ENCODE results near the gene DIP2C.
"Not testable (repeated sequence)": the region's sequence is repeated elsewhere in the genome, so short reads cannot be mapped to it uniquely, and the experiment has no call there.

The DIP2C gene

DNA sequence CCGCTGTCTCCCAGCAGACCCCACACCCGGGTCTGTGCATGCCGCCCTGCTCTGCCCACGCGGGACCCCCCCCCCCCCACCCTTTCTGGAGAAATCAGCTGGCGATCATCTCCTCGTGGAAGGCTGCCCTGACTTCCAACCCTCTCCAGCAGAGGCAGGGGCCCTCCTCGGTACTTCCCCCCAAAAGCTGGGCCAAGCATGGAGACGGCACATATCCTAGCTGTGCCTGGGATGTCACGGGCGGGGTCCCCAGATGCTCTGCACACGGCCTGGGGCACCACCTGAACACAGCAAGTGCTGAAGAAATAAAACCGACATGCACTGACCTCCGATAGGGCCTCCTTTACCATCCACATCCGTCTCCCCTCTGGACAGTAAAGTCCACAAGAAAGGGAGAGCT, 96.0 kb downstream of the DIP2C start:
- DNase-seq, result no peak

- DNase-seq, result no peak
Observed at GRCh38 chr10:593016-593415, 96.5 kb downstream of the DIP2C start.

- no peak for DNase-seq
Observed at GRCh38 chr10:591646-592045, 97.8 kb downstream of the DIP2C start.

DNA sequence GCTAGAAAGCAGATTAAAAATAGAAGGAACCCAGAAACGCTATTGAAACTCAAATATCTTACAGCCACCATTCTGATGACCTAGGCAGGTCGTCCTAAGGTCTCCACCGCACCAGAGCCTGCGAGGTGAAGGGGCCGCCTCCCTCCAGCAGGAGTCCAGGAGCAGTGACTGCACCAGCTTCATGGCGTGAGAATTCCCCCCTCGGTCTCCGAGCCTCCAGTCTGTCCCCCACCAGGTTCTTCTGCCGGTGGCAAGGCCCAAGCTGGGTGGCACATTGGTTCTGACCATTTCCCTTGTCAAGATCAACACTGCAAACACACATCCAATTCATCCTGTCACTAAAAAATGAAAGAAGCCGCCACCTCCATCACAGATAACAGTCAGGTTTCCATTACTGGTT, 98.7 kb downstream of the DIP2C start:
- no peak for DNase-seq

GRCh38 chr10:589961-590680, 99.3 kb downstream of the DIP2C start:
- no peak for DNase-seq

GRCh38 chr10:588246-589165, 101.0 kb downstream of the DIP2C start:
- DNase-seq, result no peak

GRCh38 chr10:586716-587115, 102.8 kb downstream of the DIP2C start:
- DNase-seq, result no peak

DNA sequence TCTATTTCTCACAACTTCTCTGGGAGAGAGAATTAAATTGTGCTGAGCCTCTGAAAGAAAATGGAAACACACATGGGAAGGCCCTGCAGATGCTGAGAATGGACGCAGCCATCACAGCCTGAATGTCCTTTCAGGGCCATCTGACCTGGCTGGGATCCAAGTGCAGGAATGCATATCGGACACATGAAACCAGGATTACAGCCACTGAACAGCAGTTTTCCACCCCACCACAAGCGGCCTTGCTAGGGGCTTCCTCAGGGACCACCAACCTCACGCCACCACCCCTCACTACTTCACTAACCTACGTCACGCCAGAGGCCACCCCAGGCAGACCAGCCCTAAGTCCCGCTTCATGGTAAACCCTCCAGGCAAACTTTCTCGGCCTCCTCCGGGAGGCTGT, 103.3 kb downstream of the DIP2C start:
- no peak for DNase-seq

DNA sequence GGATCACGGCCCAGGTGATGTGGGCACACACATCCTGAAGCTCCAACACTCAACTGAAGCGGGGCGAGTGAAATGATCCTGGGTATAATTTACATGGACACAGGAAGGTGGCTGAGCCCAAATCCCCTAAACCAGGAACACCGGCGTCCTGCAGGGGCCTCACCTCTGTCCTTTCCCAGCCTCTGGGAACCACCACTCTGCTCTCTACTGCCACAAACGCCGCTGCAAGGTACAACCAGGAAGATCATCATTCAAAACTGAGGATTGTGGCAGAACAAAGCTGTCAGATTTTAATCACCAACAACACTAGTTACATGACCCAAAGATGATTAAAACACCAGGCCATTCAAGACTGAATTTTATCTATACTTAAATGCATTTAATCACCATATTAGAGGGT, 104.0 kb downstream of the DIP2C start:
- DNase-seq, result no peak

GRCh38 chr10:584497-585290, 104.8 kb downstream of the DIP2C start:
- not testable (repeated sequence) for DNase-seq

DNA sequence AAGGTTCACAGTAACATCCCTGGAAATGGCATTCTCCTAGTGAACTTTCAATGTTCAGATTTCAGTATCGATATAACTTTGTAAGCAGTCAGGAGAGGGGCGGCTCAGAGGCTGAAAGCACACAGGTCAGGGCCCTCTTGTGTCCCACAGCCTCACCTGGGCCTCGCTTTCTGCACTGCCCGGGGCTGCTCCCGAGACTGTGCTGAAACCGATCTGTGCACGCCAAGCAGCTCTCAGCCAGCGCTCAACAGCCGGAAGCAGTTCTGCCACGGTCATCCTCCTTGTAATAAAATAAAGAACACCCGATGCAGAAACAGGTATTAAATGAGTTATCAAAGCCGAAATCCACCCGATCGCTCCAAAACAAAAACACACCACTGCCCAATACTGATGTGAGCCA, 106.0 kb downstream of the DIP2C start:
- no peak for DNase-seq

- DNase-seq, result no peak
Observed at GRCh38 chr10:581776-582330, 107.6 kb downstream of the DIP2C start.

DNA sequence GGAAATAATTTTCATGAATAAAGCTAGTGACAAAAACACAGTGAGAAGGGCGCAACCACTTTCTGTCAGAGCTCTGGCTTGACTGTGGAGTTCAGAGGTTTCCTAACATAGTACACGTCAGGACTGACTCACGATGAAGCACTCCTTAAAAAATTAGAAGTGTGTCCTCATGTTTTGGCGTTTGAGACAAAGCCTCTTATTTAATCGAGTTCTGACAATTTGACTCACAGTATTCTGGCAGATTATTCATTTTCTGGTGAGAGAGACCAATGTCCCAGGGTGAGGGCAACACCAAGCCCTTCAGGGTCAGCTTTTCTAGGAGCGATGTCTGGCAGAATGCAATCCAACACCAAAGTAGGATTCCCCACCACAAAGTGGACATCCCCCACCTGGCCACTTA, 108.7 kb downstream of the DIP2C start:
- no peak for DNase-seq

GRCh38 chr10:576130-576465, 113.4 kb downstream of the DIP2C start:
- no peak for DNase-seq

- DNase-seq, result no peak
Observed at GRCh38 chr10:575402-576129, 113.9 kb downstream of the DIP2C start.

GRCh38 chr10:572696-573095, 116.8 kb downstream of the DIP2C start:
- no peak for DNase-seq

- DNase-seq, result no peak
Observed at GRCh38 chr10:571688-572451, 117.6 kb downstream of the DIP2C start.

DNA sequence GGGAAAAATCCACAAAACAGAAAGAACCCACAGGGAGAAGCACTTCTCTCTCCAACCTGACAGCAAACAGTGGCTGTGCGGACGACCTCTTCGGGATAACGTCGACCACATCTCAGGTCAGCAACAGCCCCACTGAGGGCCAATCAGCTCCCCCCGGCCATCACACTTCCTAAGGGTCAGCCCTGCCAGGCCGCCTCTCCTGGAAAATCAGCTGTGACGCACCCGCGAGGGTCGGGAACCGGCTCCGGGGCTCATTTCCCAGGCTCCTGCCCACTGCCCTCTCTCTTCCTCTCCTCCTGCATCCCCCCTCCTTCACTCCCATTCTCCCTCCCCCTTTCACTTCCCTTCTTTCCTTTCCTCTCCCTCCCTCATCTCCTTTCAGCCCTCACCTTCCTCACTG, 118.3 kb downstream of the DIP2C start:
- no peak for DNase-seq

- DNase-seq, result no peak
Observed at GRCh38 chr10:570628-571163, 118.8 kb downstream of the DIP2C start.

DNA sequence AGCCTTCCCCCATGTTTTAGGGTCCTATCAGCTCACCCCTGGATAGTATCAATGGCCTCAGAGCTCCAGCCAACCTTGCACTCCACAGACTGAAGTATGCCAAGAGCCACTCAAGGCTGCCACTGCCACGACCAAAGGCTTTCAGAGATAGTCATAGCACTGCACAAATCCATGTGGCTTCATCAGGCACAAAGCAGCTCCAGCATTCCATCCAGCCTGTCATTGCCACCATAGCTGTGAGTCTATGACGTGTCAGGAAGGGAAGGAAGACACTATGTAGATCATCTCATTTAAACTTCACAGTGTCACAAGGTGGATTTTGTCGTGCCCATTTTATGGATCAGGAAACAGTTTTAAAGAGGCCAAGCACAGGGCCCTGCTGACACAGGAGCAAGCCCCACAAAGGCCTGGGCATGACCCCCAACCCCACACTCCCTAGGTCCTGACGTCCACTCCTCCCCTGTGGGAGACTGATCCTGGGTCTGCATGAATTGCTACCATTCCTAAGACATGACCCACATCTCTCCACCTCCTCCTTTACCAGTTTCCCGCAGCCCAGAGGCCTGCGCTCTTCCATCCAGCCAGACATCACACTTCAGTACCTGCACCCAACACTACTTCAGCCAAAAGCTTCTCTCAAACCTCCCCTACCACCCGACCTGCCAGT, 119.4 kb downstream of the DIP2C start:
- DNase-seq, result no peak

DNA sequence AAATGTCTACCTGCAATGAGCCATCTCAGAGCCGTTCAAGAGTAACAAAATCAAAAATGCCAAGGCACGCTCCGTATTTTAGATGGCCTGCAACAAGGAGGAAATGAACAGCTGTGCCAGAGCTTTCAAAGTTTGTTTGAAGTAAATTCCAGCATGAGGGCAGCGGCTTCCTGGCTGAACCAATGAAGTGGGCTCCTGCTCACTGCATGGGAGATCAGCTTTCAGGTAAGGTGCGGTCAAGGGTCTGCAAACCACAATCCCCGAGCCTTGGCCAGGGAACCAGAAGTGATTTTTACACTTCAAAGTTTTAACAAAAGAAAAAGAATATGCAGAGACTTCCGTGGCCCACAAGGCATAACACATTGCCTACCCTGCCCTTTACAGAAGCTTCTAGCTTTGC, 120.6 kb downstream of the DIP2C start:
- DNase-seq, result no peak

Data from NCI-H1105 (cell line).